ENCODE measurements around the gene PHKG2.

GRCh38 chr16:30780549-30780948 is 32.3 kb downstream of the PHKG2 start:
- TF ChIP-seq CTCF (IDR thresholded peaks at IDR 0.05; ENCODE audit: low read depth, low read length), result no peak
- TF ChIP-seq EZH2phosphoT487 (IDR thresholded peaks at IDR 0.05; ENCODE audit: low read depth), result no peak
